IMR-90 (cell line): ENCODE results near the gene SUGCT. TPM values are rescaled to one million over a fixed set of nuclear protein-coding genes. Genes with fewer than 3 reads are reported as not detected.

Experiments
- ATAC-seq: fragments of 200-7000 bp; cut with Tn5 transposase; 2 replicates; pipeline ENCODE4 v1.9.1; 2020; ENCODE audit warnings: low read depth, mild to moderate bottlenecking, moderate library complexity
- BruUV-seq: library from RNA; stranded (reverse); fragments of 400-500 nt; replicated peaks from 2 replicates; lab custom pipeline; 2021; lab: Mats Ljungman, UMichigan
- CTCF ChIA-PET: fragments of 300-600 bp; formaldehyde crosslinking; extraction: SDS; loops from one replicate; lab custom pipeline; 2021; ENCODE audit warnings: antibody characterized with exemption; lab: Yijun Ruan, JAX
- POLR2A ChIA-PET: fragments of 300-600 bp; sonication (Branson Sonifier 250); formaldehyde crosslinking; loops from one replicate; lab custom pipeline; 2022; ENCODE audit warnings: antibody characterized with exemption; ENCODE audit not compliant: unreplicated experiment; lab: Charles Lee
- DNase-seq: peaks from one replicate; pipeline ENCODE4 v3.0.0; 2013
- H2AFZ ChIP-seq: replicated peaks from 2 replicates; pipeline ENCODE3; 2013; ENCODE audit warnings: low read length, mild to moderate bottlenecking; ENCODE audit not compliant: poor library complexity
- H2AK5ac ChIP-seq: 2 replicates; pipeline ENCODE4 v1.6.1; 2013; ENCODE audit warnings: low read depth, low read length, inconsistent platforms
- H2AK9ac ChIP-seq: replicated peaks from 2 replicates; pipeline ENCODE3; 2013; ENCODE audit warnings: mild to moderate bottlenecking, low read depth, low read length, moderate library complexity; ENCODE audit not compliant: poor library complexity
- H2BK120ac ChIP-seq: 2 replicates; pipeline ENCODE4 v1.6.1; 2013; ENCODE audit warnings: low read depth, low read length, inconsistent platforms
- H2BK15ac ChIP-seq: 3 replicates; pipeline ENCODE4 v1.6.1; 2013; ENCODE audit warnings: low read depth, low read length, inconsistent platforms
- H2BK20ac ChIP-seq: 2 replicates; pipeline ENCODE4 v1.6.1; 2013; ENCODE audit warnings: low read depth, mild to moderate bottlenecking, inconsistent platforms, low read length, moderate library complexity
- H2BK5ac ChIP-seq: 2 replicates; pipeline ENCODE4 v1.6.1; 2013; ENCODE audit warnings: mild to moderate bottlenecking, low read depth, low read length, inconsistent platforms; ENCODE audit not compliant: poor library complexity, severe bottlenecking
- H3K14ac ChIP-seq: replicated peaks from 2 replicates; pipeline ENCODE4 v1.6.1; 2013; ENCODE audit warnings: low read depth, low read length, inconsistent platforms
- H3K18ac ChIP-seq: 2 replicates; pipeline ENCODE4 v1.6.1; 2013; ENCODE audit warnings: low read depth, low read length, control low read depth
- H3K23ac ChIP-seq: 2 replicates; pipeline ENCODE4 v1.6.1; 2013; ENCODE audit warnings: low read depth, low read length, inconsistent platforms
- H3K27ac ChIP-seq: 2 replicates; pipeline ENCODE4 v1.5.1; 2013; ENCODE audit warnings: mild to moderate bottlenecking, control low read depth, low read length; ENCODE audit not compliant: insufficient read depth
- H3K27me3 ChIP-seq: 2 replicates; pipeline ENCODE4 v1.6.1; 2013; ENCODE audit warnings: low read length; ENCODE audit not compliant: control insufficient read depth, insufficient read depth
- H3K36me3 ChIP-seq: 2 replicates; pipeline ENCODE4 v1.6.1; 2013; ENCODE audit warnings: low read length, mixed read lengths; ENCODE audit not compliant: control insufficient read depth, insufficient read depth
- H3K4ac ChIP-seq: 2 replicates; pipeline ENCODE4 v1.6.1; 2013; ENCODE audit warnings: low read depth, low read length, inconsistent platforms
- H3K4me1 ChIP-seq: 2 replicates; pipeline ENCODE4 v1.6.1; 2013; ENCODE audit warnings: low read length, mixed read lengths; ENCODE audit not compliant: control insufficient read depth, insufficient read depth
- H3K4me2 ChIP-seq: 2 replicates; pipeline ENCODE4 v1.6.1; 2013; ENCODE audit warnings: low read depth, mild to moderate bottlenecking, control low read depth, low read length, moderate library complexity
- H3K4me3 ChIP-seq: 2 replicates; pipeline ENCODE4 v1.5.1; 2013; ENCODE audit warnings: low read depth, mild to moderate bottlenecking, control low read depth, low read length, moderate library complexity; ENCODE audit not compliant: insufficient read depth
- H3K56ac ChIP-seq: 2 replicates; pipeline ENCODE4 v1.6.1; 2013; ENCODE audit warnings: low read length, inconsistent platforms; ENCODE audit not compliant: insufficient read depth; ENCODE audit errors: extremely low read depth
- H3K79me1 ChIP-seq, 2 experiments: 2 replicates each; pipeline ENCODE4 v1.6.1; 2013; ENCODE audit warnings: low read length in 2 of 2, inconsistent platforms in 1 of 2, low read depth in 1 of 2
- H3K9ac ChIP-seq: 2 replicates; pipeline ENCODE4 v1.6.1; 2013; ENCODE audit warnings: low read depth, low read length, control low read depth
- H3K9me1 ChIP-seq: 2 replicates; pipeline ENCODE4 v1.6.1; 2013; ENCODE audit warnings: low read length, inconsistent platforms; ENCODE audit not compliant: insufficient read depth
- H3K9me3 ChIP-seq: 2 replicates; pipeline ENCODE4 v1.6.1; 2013; ENCODE audit warnings: low read length; ENCODE audit not compliant: control insufficient read depth, insufficient read depth
- H4K20me1 ChIP-seq: 2 replicates; pipeline ENCODE4 v1.6.1; 2013; ENCODE audit warnings: low read length, inconsistent platforms; ENCODE audit not compliant: insufficient read depth
- H4K5ac ChIP-seq: 2 replicates; pipeline ENCODE4 v1.6.1; 2013; ENCODE audit warnings: mild to moderate bottlenecking, low read depth, low read length, control low read depth
- H4K8ac ChIP-seq, 2 experiments: 2 replicates each; pipeline ENCODE4 v1.6.1; 2013; ENCODE audit warnings: low read depth in 2 of 2, low read length in 2 of 2, control low read depth in 1 of 2, inconsistent platforms in 1 of 2
- H4K91ac ChIP-seq: 2 replicates; pipeline ENCODE4 v1.6.1; 2013; ENCODE audit warnings: low read depth, low read length, inconsistent platforms; ENCODE audit not compliant: insufficient read depth
- BHLHE40 ChIP-seq: fragments of 150-350 bp; IDR thresholded peaks from 2 replicates; pipeline ENCODE4 v1.6.1; 2016; ENCODE audit warnings: mild to moderate bottlenecking, low read depth, low read length
- CEBPB ChIP-seq: IDR thresholded peaks from 2 replicates; pipeline ENCODE4 v1.6.1; 2012; ENCODE audit warnings: low read depth, low read length, improper control_type of control experiment
- CHD1 ChIP-seq: IDR thresholded peaks from 2 replicates; pipeline ENCODE4 v1.6.1; 2012; ENCODE audit warnings: low read depth, low read length, improper control_type of control experiment
- CTCF ChIP-seq: conservative IDR thresholded peaks from 2 replicates; pipeline ENCODE4 v1.5.1; 2012; ENCODE audit warnings: mild to moderate bottlenecking, low read depth, low read length, improper control_type of control experiment
- FOS ChIP-seq: fragments of 150-350 bp; IDR thresholded peaks from 2 replicates; pipeline ENCODE4 v1.6.1; 2016; ENCODE audit warnings: low read depth, low read length
- MAFK ChIP-seq: IDR thresholded peaks from 2 replicates; pipeline ENCODE4 v1.6.1; 2012; ENCODE audit warnings: low read depth, low read length, improper control_type of control experiment
- MAZ ChIP-seq: IDR thresholded peaks from 2 replicates; pipeline ENCODE4 v1.6.1; 2012; ENCODE audit warnings: low read depth, mild to moderate bottlenecking, low read length, improper control_type of control experiment, moderate library complexity, borderline replicate concordance
- MXI1 ChIP-seq: IDR thresholded peaks from 2 replicates; pipeline ENCODE4 v1.6.1; 2012; ENCODE audit warnings: low read depth, mild to moderate bottlenecking, low read length, moderate library complexity, borderline replicate concordance
- NFE2L2 ChIP-seq: fragments of 150-350 bp; IDR thresholded peaks from 2 replicates; pipeline ENCODE4 v1.6.1; 2016; ENCODE audit warnings: low read depth, mild to moderate bottlenecking, low read length
- POLR2A ChIP-seq: IDR thresholded peaks from 2 replicates; pipeline ENCODE4 v1.6.1; 2012; ENCODE audit warnings: mild to moderate bottlenecking, low read depth, low read length
- RAD21 ChIP-seq: IDR thresholded peaks from 2 replicates; pipeline ENCODE4 v1.6.1; 2012; ENCODE audit warnings: low read length, improper control_type of control experiment
- RCOR1 ChIP-seq: IDR thresholded peaks from 2 replicates; pipeline ENCODE4 v1.6.1; 2012; ENCODE audit warnings: mild to moderate bottlenecking, low read length, improper control_type of control experiment; ENCODE audit not compliant: insufficient replicate concordance
- RFX5 ChIP-seq: IDR thresholded peaks from 2 replicates; pipeline ENCODE4 v1.8.0; 2012; ENCODE audit warnings: low read depth, mild to moderate bottlenecking, low read length, moderate library complexity
- SMC3 ChIP-seq: fragments of 150-350 bp; IDR thresholded peaks from 2 replicates; pipeline ENCODE4 v1.6.1; 2016; ENCODE audit warnings: low read depth, mild to moderate bottlenecking, antibody characterized with exemption, low read length, moderate library complexity
- USF2 ChIP-seq: fragments of 150-350 bp; IDR thresholded peaks from 2 replicates; pipeline ENCODE4 v1.6.1; 2017; ENCODE audit warnings: mild to moderate bottlenecking, antibody characterized with exemption, low read length, low read depth
- WGBS, 2 experiments: methylation state at CpG; one replicate each; pipeline versions ENCODE4 v1.1.5 to v1.1.7; 2013; ENCODE audit warnings: missing lambda C conversion rate in 2 of 2; ENCODE audit not compliant: insufficient read length in 1 of 2; ENCODE audit errors: extremely low coverage in 2 of 2; 5-methylcytosine and 5-hydroxymethylcytosine counted together
- dilution Hi-C: fragments of 300-500 bp; cut with HindIII; formaldehyde crosslinking; loops from one replicate; pipeline ENCODE4 v1.14.3; 2018; ENCODE audit warnings: low sequenced_read_pairs; ENCODE audit not compliant: unreplicated experiment
- in situ Hi-C: fragments of 300-500 bp; cut with MboI; formaldehyde crosslinking; loops from 3 replicates; pipeline ENCODE4 v1.14.3; 2019; ENCODE audit warnings: low sequenced_read_pairs, inconsistent platforms, mixed read lengths
- intact Hi-C: fragments of 100-400 bp; cut with micrococcal nuclease; formaldehyde crosslinking; loops from 2 replicates; pipeline ENCODE4 v1.10.0; 2022
- polyA plus RNA-seq, 3 experiments: library from polyadenylated mRNA; depleted of rRNA; stranded (reverse); fragments of >200 nt; gene quantifications; 2 replicates each; pipeline ENCODE4 v1.2.3, GENCODE V29; 2012; ENCODE audit warnings: low replicate concordance in 1 of 3
- total RNA-seq: library from RNA; depleted of rRNA; stranded (reverse); fragments of >200 nt; gene quantifications from 2 replicates; pipeline ENCODE4 v1.2.3, GENCODE V29; 2012

The SUGCT gene
- total and polyA plus RNA-seq, 2 of the 4 experiments (the other 2 are of a cell fraction): 5.9 to 8.3 TPM

GRCh38 chr7:40881405-40881926 lies 746.7 kb downstream of the SUGCT start:
- ATAC-seq (no peak), DNase-seq (no peak)
- no peaks in the 10 kb centered on the region for H3K27me3 ChIP-seq
- no peak overlapping the region for H3K4me2 ChIP-seq
- no peak overlapping the region for H2AFZ ChIP-seq
- no peak overlapping the region for H4K8ac ChIP-seq
- no peak for TF ChIP-seq MAZ
- TF ChIP-seq FOS: no peak
- TF ChIP-seq RFX5: no peak
- TF ChIP-seq SMC3: no peak
- no peak for TF ChIP-seq USF2
- no peak for TF ChIP-seq CTCF
- no peak for TF ChIP-seq CHD1
- no peak for TF ChIP-seq RAD21
- TF ChIP-seq BHLHE40: no peak
- TF ChIP-seq CEBPB: no peak
- no peak for TF ChIP-seq RCOR1
- TF ChIP-seq POLR2A: no peak
- no peak for TF ChIP-seq NFE2L2
- no peak for TF ChIP-seq MAFK
- TF ChIP-seq MXI1: no peak
- no TSS peak for BruUV-seq
- intact Hi-C loops (no loop called here), in situ Hi-C loops (no loop called here), dilution Hi-C loops (no loop called here)
- H3K36me3 ChIP-seq: no peaks in the 10 kb centered on the region
- no peak overlapping the region for H2AK9ac ChIP-seq
- ChIA-PET CTCF (no interaction called here), POLR2A (no interaction called here)
- H3K9me1 ChIP-seq: peaks cover 2% of the 10 kb centered on the region; the same call in 1 of the 2 replicates
- H3K9ac ChIP-seq: no peak overlapping the region
- no peak overlapping the region for H3K18ac ChIP-seq
- no peak overlapping the region for H2BK20ac ChIP-seq
- H3K4ac ChIP-seq: no peak overlapping the region
- H4K91ac ChIP-seq: no peak overlapping the region
- no peak overlapping the region for H2AK5ac ChIP-seq
- no peak overlapping the region for H4K5ac ChIP-seq
- no peak overlapping the region for H3K4me3 ChIP-seq
- H3K23ac ChIP-seq: no peak overlapping the region
- H4K20me1 ChIP-seq: no peaks in the 10 kb centered on the region
- H3K56ac ChIP-seq: no peak overlapping the region
- no peak overlapping the region for H3K14ac ChIP-seq
- H2BK15ac ChIP-seq: no peak overlapping the region
- H2BK120ac ChIP-seq: no peak overlapping the region
- no peaks in the 10 kb centered on the region for H3K9me3 ChIP-seq
- no CpG with 5 or more reads among the region's 2 CpGs for WGBS, 2 experiments
- no peaks in the 10 kb centered on the region for H3K79me1 ChIP-seq
- H2BK5ac ChIP-seq: no peak overlapping the region
- H3K4me1 ChIP-seq: peaks cover 6% of the 10 kb centered on the region
- H3K27ac ChIP-seq: no peak overlapping the region
